H9 (cell line): Measurements from ENCODE around the gene HPCAL1. TPM values are rescaled to one million over a fixed set of nuclear protein-coding genes. Genes with fewer than 3 reads are reported as not detected.
"Not testable (repeated sequence)": the region's sequence is repeated elsewhere in the genome, so short reads cannot be mapped to it uniquely, and the experiment has no call there.

Experiments
- DNase-seq: peaks from one replicate; pipeline ENCODE4 v3.0.0-alpha.2; 2017
- H2AFZ ChIP-seq: one replicate; pipeline ENCODE4 v1.6.1; 2013; ENCODE audit warnings: mild to moderate bottlenecking, low read length, control low read depth, moderate library complexity
- H2AK5ac ChIP-seq: 2 replicates; pipeline ENCODE4 v1.6.1; 2013; ENCODE audit warnings: low read length, control low read depth, mixed read lengths; ENCODE audit not compliant: insufficient read length
- H2BK120ac ChIP-seq: one replicate; pipeline ENCODE4 v1.6.1; 2013; ENCODE audit warnings: low read depth, mild to moderate bottlenecking, low read length, control low read depth, inconsistent platforms; ENCODE audit not compliant: poor library complexity, severe bottlenecking
- H2BK12ac ChIP-seq: 2 replicates; pipeline ENCODE4 v1.6.1; 2013; ENCODE audit warnings: low read length, control low read depth, mixed read lengths, low read depth; ENCODE audit not compliant: insufficient read length
- H2BK15ac ChIP-seq: 2 replicates; pipeline ENCODE4 v1.6.1; 2013; ENCODE audit warnings: low read depth, low read length, control low read depth
- H2BK20ac ChIP-seq: one replicate; pipeline ENCODE4 v1.6.1; 2013; ENCODE audit warnings: low read depth, mild to moderate bottlenecking, low read length, control low read depth, inconsistent platforms; ENCODE audit not compliant: poor library complexity, severe bottlenecking
- H2BK5ac ChIP-seq: 2 replicates; pipeline ENCODE4 v1.6.1; 2013; ENCODE audit warnings: low read length, control low read depth, mixed read lengths; ENCODE audit not compliant: insufficient read length
- H3K14ac ChIP-seq: 2 replicates; pipeline ENCODE4 v1.6.1; 2013; ENCODE audit warnings: low read length, control low read depth; ENCODE audit not compliant: insufficient read depth
- H3K18ac ChIP-seq: 2 replicates; pipeline ENCODE4 v1.6.1; 2013; ENCODE audit warnings: low read depth, mild to moderate bottlenecking, mixed read lengths, low read length, control low read depth; ENCODE audit not compliant: insufficient read length
- H3K23ac ChIP-seq: 2 replicates; pipeline ENCODE4 v1.6.1; 2013; ENCODE audit warnings: low read length, control low read depth, mixed read lengths, low read depth; ENCODE audit not compliant: insufficient read length
- H3K23me2 ChIP-seq: 2 replicates; pipeline ENCODE4 v1.6.1; 2013; ENCODE audit warnings: low read depth, mild to moderate bottlenecking, mixed read lengths, low read length, control low read depth; ENCODE audit not compliant: insufficient read length, poor library complexity, severe bottlenecking
- H3K27ac ChIP-seq: 2 replicates; pipeline ENCODE4 v1.5.1; 2013; ENCODE audit warnings: low read length, control low read depth, mixed read lengths, low read depth; ENCODE audit not compliant: insufficient read length
- H3K27me3 ChIP-seq: 2 replicates; pipeline ENCODE4 v1.6.1; 2013; ENCODE audit warnings: low read length, control low read depth, inconsistent platforms; ENCODE audit not compliant: insufficient read depth
- H3K4ac ChIP-seq: 2 replicates; pipeline ENCODE4 v1.6.1; 2013; ENCODE audit warnings: low read depth, mild to moderate bottlenecking, control low read depth, inconsistent platforms, low read length, moderate library complexity
- H3K4me1 ChIP-seq: 2 replicates; pipeline ENCODE4 v1.6.1; 2013; ENCODE audit warnings: low read length, control low read depth, inconsistent platforms; ENCODE audit not compliant: insufficient read depth
- H3K4me2 ChIP-seq: 2 replicates; pipeline ENCODE4 v1.6.1; 2013; ENCODE audit warnings: low read length, control low read depth, mixed read lengths; ENCODE audit not compliant: insufficient read length, insufficient read depth
- H3K56ac ChIP-seq: 2 replicates; pipeline ENCODE4 v1.6.1; 2013; ENCODE audit warnings: low read depth, mild to moderate bottlenecking, mixed read lengths, low read length, control low read depth; ENCODE audit not compliant: insufficient read length
- H3K79me1 ChIP-seq: 2 replicates; pipeline ENCODE4 v1.6.1; 2013; ENCODE audit warnings: low read depth, mild to moderate bottlenecking, moderate library complexity, low read length, control low read depth, inconsistent platforms; ENCODE audit not compliant: insufficient read depth, poor library complexity, severe bottlenecking
- H3K79me2 ChIP-seq: 2 replicates; pipeline ENCODE4 v1.6.1; 2013; ENCODE audit warnings: low read length, control low read depth, inconsistent platforms; ENCODE audit not compliant: insufficient read depth
- H3K9ac ChIP-seq: 2 replicates; pipeline ENCODE4 v1.6.1; 2013; ENCODE audit warnings: low read length, control low read depth, mixed read lengths; ENCODE audit not compliant: insufficient read length; ENCODE audit errors: extremely low read depth
- H3K9me3 ChIP-seq: one replicate; pipeline ENCODE4 v1.6.1; 2013; ENCODE audit warnings: low read depth, low read length, inconsistent platforms; ENCODE audit not compliant: control insufficient read depth
- H3T11ph ChIP-seq: one replicate; pipeline ENCODE4 v1.6.1; 2013; ENCODE audit warnings: mild to moderate bottlenecking, low read length, control low read depth, inconsistent platforms
- H4K20me1 ChIP-seq: one replicate; pipeline ENCODE4 v1.6.1; 2013; ENCODE audit not compliant: control insufficient read depth, insufficient read length, insufficient read depth
- H4K5ac ChIP-seq: 2 replicates; pipeline ENCODE4 v1.6.1; 2013; ENCODE audit warnings: low read depth, mild to moderate bottlenecking, mixed read lengths, low read length, control low read depth; ENCODE audit not compliant: insufficient read length
- H4K8ac ChIP-seq: replicated peaks from 2 replicates; pipeline ENCODE4 v1.6.1; 2013; ENCODE audit warnings: low read length, control low read depth, mixed read lengths, low read depth; ENCODE audit not compliant: insufficient read length
- H4K91ac ChIP-seq: 2 replicates; pipeline ENCODE4 v1.6.1; 2013; ENCODE audit warnings: low read depth, mild to moderate bottlenecking, moderate library complexity, mixed read lengths, low read length, control low read depth; ENCODE audit not compliant: insufficient read length
- H3K27ac Mint-ChIP-seq, 3 experiments: 2 replicates in 2 of 3; 3 replicates in 1 of 3; pipeline ENCODE4 v1.8.0; 2020 to 2021; ENCODE audit warnings: mixed read lengths in 3 of 3, mild to moderate bottlenecking in 1 of 3, moderate library complexity in 1 of 3
- H3K27me3 Mint-ChIP-seq: 2 replicates; pipeline ENCODE4 v1.8.0; 2021; ENCODE audit warnings: low read depth, mild to moderate bottlenecking, moderate library complexity, mixed read lengths
- H3K36me3 Mint-ChIP-seq, 3 experiments: 2 replicates in 2 of 3; 3 replicates in 1 of 3; pipeline ENCODE4 v1.8.0; 2020 to 2021; ENCODE audit warnings: low read depth in 3 of 3, mixed read lengths in 3 of 3; ENCODE audit not compliant: insufficient read depth in 1 of 3
- H3K4me1 Mint-ChIP-seq, 2 experiments: 2 replicates each; pipeline ENCODE4 v1.8.0; 2020; ENCODE audit warnings: mixed read lengths in 2 of 2
- H3K4me3 Mint-ChIP-seq, 2 experiments: 2 replicates in 1 of 2; 3 replicates in 1 of 2; pipeline ENCODE4 v1.8.0; 2020 to 2021; ENCODE audit warnings: mild to moderate bottlenecking in 2 of 2, mixed read lengths in 2 of 2, moderate library complexity in 1 of 2
- H3K9me3 Mint-ChIP-seq, 2 experiments: 2 replicates in 1 of 2; 3 replicates in 1 of 2; pipeline ENCODE4 v1.8.0; 2020; ENCODE audit warnings: mild to moderate bottlenecking in 2 of 2, mixed read lengths in 2 of 2, moderate library complexity in 1 of 2
- CTCF ChIP-seq: fragments of 200-600 bp; sonication (generic); conservative IDR thresholded peaks from 3 replicates; pipeline ENCODE4 v1.8.0; 2021; ENCODE audit warnings: antibody characterized with exemption, mild to moderate bottlenecking
- WGBS: extraction: QIAGEN DNeasy Blood & Tissue Kit; methylation state at CpG from one replicate; pipeline ENCODE4 v1.1.7; 2013; ENCODE audit warnings: missing lambda C conversion rate, low lambda C conversion rate, mixed read lengths; ENCODE audit not compliant: insufficient read length; ENCODE audit errors: extremely low coverage; 5-methylcytosine and 5-hydroxymethylcytosine counted together
- total RNA-seq: library from RNA; stranded (reverse); gene quantifications from 2 replicates; pipeline ENCODE4 v1.2.1, GENCODE V29; 2021

Gene HPCAL1
- total RNA-seq, 1 experiment from 2014 or later = 4.7 TPM

DNA sequence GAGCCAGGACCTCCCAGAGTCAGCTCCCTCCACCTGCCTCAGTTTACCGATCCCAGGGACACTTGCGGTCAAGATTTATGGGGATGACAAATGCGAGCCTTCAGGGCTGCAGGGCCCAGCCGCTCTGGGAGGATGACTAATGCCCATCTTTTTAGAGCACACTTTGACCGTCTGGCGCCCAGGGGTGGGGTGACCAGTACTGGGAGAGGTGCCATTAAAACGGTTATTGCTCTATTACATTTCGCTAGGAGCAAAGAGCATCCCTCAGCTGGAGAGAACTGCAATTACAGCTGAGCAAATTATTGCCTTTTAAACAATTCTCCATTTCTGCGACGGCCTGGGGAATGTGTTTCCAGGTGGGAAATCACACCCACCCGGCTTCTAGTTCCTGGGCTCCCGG, 42.6 kb upstream of the HPCAL1 start:
- no peak overlapping the region for H4K8ac ChIP-seq
- H3K9ac ChIP-seq = no peak overlapping the region
- H3K36me3 Mint-ChIP-seq = no peaks in the 10 kb centered on the region
- H2BK12ac ChIP-seq = no peak overlapping the region
- no peak overlapping the region for H3K27ac Mint-ChIP-seq
- no peaks in the 10 kb centered on the region for H3K79me1 ChIP-seq
- no peak overlapping the region for H2BK5ac ChIP-seq
- H3K4me2 ChIP-seq = no peak overlapping the region
- no peak overlapping the region for H2BK15ac ChIP-seq
- no peak overlapping the region for H2AK5ac ChIP-seq
- H2BK20ac ChIP-seq = no peak overlapping the region
- H3K4me3 Mint-ChIP-seq = no peak overlapping the region
- WGBS = no CpG with 5 or more reads among the region's 12 CpGs
- no peak overlapping the region for H2AFZ ChIP-seq
- no peaks in the 10 kb centered on the region for H3K4me1 ChIP-seq
- H3K18ac ChIP-seq = no peak overlapping the region
- no peaks in the 10 kb centered on the region for H3K9me3 Mint-ChIP-seq
- no peak overlapping the region for H3K14ac ChIP-seq
- H3K4ac ChIP-seq = no peak overlapping the region
- TF ChIP-seq CTCF = no peak
- H3K79me2 ChIP-seq = no peaks in the 10 kb centered on the region
- no peaks in the 10 kb centered on the region for H4K20me1 ChIP-seq
- H3K23me2 ChIP-seq = no peaks in the 10 kb centered on the region
- DNase-seq = no peak
- H3K27me3 Mint-ChIP-seq = peaks cover 2% of the 10 kb centered on the region; the same call in 1 of the 2 replicates
- H3T11ph ChIP-seq = no peak overlapping the region
- H3K9me3 ChIP-seq = no peaks in the 10 kb centered on the region
- H3K56ac ChIP-seq = no peak overlapping the region
- H2BK120ac ChIP-seq = no peak overlapping the region
- H3K23ac ChIP-seq = no peak overlapping the region
- no peak overlapping the region for H3K27ac ChIP-seq
- H4K91ac ChIP-seq = no peak overlapping the region
- H3K27me3 ChIP-seq = no peaks in the 10 kb centered on the region
- no peak overlapping the region for H4K5ac ChIP-seq
- H3K4me1 Mint-ChIP-seq = peaks cover 5 to 12% of the 10 kb centered on the region in 2 experiments

DNA sequence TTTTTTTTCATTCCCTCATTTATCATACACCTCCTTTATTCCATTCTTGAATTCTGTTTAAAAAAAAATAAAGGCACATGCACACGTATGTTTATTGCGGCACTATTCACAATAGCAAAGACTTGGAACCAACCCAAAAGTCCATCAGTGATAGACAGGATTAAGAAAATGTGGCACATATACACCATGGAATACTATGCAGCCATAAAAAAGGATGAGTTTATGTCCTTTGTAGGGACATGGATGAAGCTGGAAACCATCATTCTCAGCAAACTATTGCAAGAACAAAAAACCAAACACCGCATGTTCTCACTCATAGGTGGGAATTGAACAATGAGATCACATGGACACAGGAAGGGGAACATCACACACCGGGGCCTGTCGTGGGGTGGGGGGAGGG, 39.2 kb upstream of the HPCAL1 start:
- not testable (repeated sequence) for H3K27me3 Mint-ChIP-seq, H2BK12ac ChIP-seq, H3K36me3 Mint-ChIP-seq, H3K27ac Mint-ChIP-seq, H3K23ac ChIP-seq, H3K4me1 ChIP-seq, H3K14ac ChIP-seq, H3K9ac ChIP-seq, H3K56ac ChIP-seq, H3K79me2 ChIP-seq, H3K23me2 ChIP-seq, H3K9me3 ChIP-seq, H3K18ac ChIP-seq, H3T11ph ChIP-seq, H4K5ac ChIP-seq, H4K8ac ChIP-seq, H2BK15ac ChIP-seq, H2BK20ac ChIP-seq, H4K91ac ChIP-seq, H2BK120ac ChIP-seq, DNase-seq, H3K4me3 Mint-ChIP-seq, H3K4me2 ChIP-seq, H3K4ac ChIP-seq, H3K79me1 ChIP-seq, H3K9me3 Mint-ChIP-seq, H2AK5ac ChIP-seq, H4K20me1 ChIP-seq, H2BK5ac ChIP-seq, H3K27ac ChIP-seq, H3K27me3 ChIP-seq, H2AFZ ChIP-seq
- no CpG with 5 or more reads among the region's 5 CpGs for WGBS
- peaks cover 5 to 15% of the 10 kb centered on the region in 2 experiments for H3K4me1 Mint-ChIP-seq
